Smooth muscle cell (in vitro differentiated cells): Measurements from ENCODE around the gene CLIC3. TPM values are rescaled to one million over a fixed set of nuclear protein-coding genes. Genes with fewer than 3 reads are reported as not detected.
"Not testable (repeated sequence)": the region's sequence is repeated elsewhere in the genome, so short reads cannot be mapped to it uniquely, and the experiment has no call there.

Experiments used
- DNase-seq: peaks from one replicate; lab custom pipeline; 2025; ENCODE audit not compliant: unreplicated experiment; lab: John Stamatoyannopoulos, UW
- H2AFZ ChIP-seq: fragments of 200-600 bp; sonication (generic); 2 replicates; pipeline ENCODE4 v1.6.0; 2016; ENCODE audit warnings: antibody characterized with exemption, low read depth, mild to moderate bottlenecking
- H3F3A ChIP-seq: fragments of 200-600 bp; sonication (generic); 2 replicates; pipeline ENCODE4 v1.6.0; 2017; ENCODE audit warnings: antibody characterized with exemption, low read depth
- H3K27ac ChIP-seq: fragments of 200-600 bp; sonication (generic); 2 replicates; pipeline ENCODE4 v1.5.1; 2016; ENCODE audit warnings: low read depth, mild to moderate bottlenecking
- H3K27me3 ChIP-seq: fragments of 200-600 bp; sonication (generic); 2 replicates; pipeline ENCODE4 v1.6.1; 2016; ENCODE audit warnings: low read depth, mild to moderate bottlenecking
- H3K36me3 ChIP-seq: fragments of 200-600 bp; sonication (generic); 2 replicates; pipeline ENCODE4 v1.5.1; 2016; ENCODE audit warnings: low read depth
- H3K4me1 ChIP-seq: fragments of 200-600 bp; sonication (generic); 2 replicates; pipeline ENCODE4 v1.5.1; 2016; ENCODE audit warnings: low read depth
- H3K4me2 ChIP-seq: fragments of 200-600 bp; sonication (generic); 2 replicates; pipeline ENCODE4 v1.6.0; 2016; ENCODE audit warnings: mild to moderate bottlenecking
- H3K4me3 ChIP-seq: fragments of 200-600 bp; sonication (generic); 2 replicates; pipeline ENCODE4 v1.5.1; 2016; ENCODE audit warnings: mild to moderate bottlenecking
- H3K79me2 ChIP-seq: fragments of 200-600 bp; sonication (generic); 2 replicates; pipeline ENCODE4 v1.6.0; 2016; ENCODE audit warnings: low read depth, mild to moderate bottlenecking
- H3K9ac ChIP-seq: fragments of 200-600 bp; sonication (generic); 2 replicates; pipeline ENCODE4 v1.6.0; 2016; ENCODE audit warnings: low read depth
- H3K9me3 ChIP-seq: fragments of 200-600 bp; sonication (generic); replicated peaks from 2 replicates; pipeline ENCODE4 v1.5.1; 2016; ENCODE audit warnings: low read depth
- H4K20me1 ChIP-seq: fragments of 200-600 bp; sonication (generic); 2 replicates; pipeline ENCODE4 v1.6.0; 2016; ENCODE audit warnings: low read depth
- CTCF ChIP-seq: fragments of 200-600 bp; sonication (generic); IDR thresholded peaks from 2 replicates; pipeline ENCODE4 v1.5.1; 2017; ENCODE audit warnings: borderline replicate concordance, mild to moderate bottlenecking, antibody characterized with exemption; ENCODE audit not compliant: insufficient read depth, poor library complexity, severe bottlenecking
- WGBS: methylation state at CpG from one replicate; pipeline ENCODE4 v1.1.7; 2016; ENCODE audit warnings: low lambda C conversion rate; 5-methylcytosine and 5-hydroxymethylcytosine counted together
- polyA plus RNA-seq: library from polyadenylated mRNA; unstranded; fragments of >200 nt; fragmentation: Nextera tagmentation; extraction: Ambion mirVana; gene quantifications from 2 replicates; pipeline ENCODE4 v1.2.1, GENCODE V29; 2016
- total RNA-seq: library from RNA; depleted of rRNA; stranded (reverse); fragments of >200 nt; gene quantifications from 2 replicates; pipeline ENCODE4 v1.2.3, GENCODE V29; 2014

Gene CLIC3
- total and polyA plus RNA-seq, 2 experiments from 2014 or later = 36.8 to 43.9 TPM

GRCh38 chr9:137034039-137034708, 37.8 kb upstream of the CLIC3 start:
- Histone ChIP-seq H4K20me1 (no peaks in the 10 kb centered on the region), H3K9ac (no peak overlapping the region), H3K4me3 (no peak overlapping the region), H3F3A (no peaks in the 10 kb centered on the region), H3K27ac (no peak overlapping the region), H3K27me3 (no peaks in the 10 kb centered on the region), H3K4me2 (no peak overlapping the region), H2AFZ (no peak overlapping the region), H3K4me1 (peaks cover 1% of the 10 kb centered on the region), H3K9me3 (no peaks in the 10 kb centered on the region), H3K36me3 (no peaks in the 10 kb centered on the region), H3K79me2 (no peaks in the 10 kb centered on the region)
- no peak for TF ChIP-seq CTCF
- 90% methylated on average over 12 of the region's 15 CpGs for WGBS
- DNase-seq = no peak

- not testable (repeated sequence) for DNase-seq, H3K4me2 ChIP-seq, H3K9ac ChIP-seq, H3F3A ChIP-seq, H2AFZ ChIP-seq, H3K4me3 ChIP-seq, H3K4me1 ChIP-seq, H3K27me3 ChIP-seq, H3K9me3 ChIP-seq, H3K79me2 ChIP-seq, H3K36me3 ChIP-seq, H3K27ac ChIP-seq, H4K20me1 ChIP-seq
- WGBS = 92% methylated on average over 5 of the region's 5 CpGs
Observed at GRCh38 chr9:137033481-137033880, 37.1 kb upstream of the CLIC3 start.

GRCh38 chr9:137032858-137033257, 36.5 kb upstream of the CLIC3 start:
- Histone ChIP-seq H3K79me2 (no peaks in the 10 kb centered on the region), H3K4me3 (no peak overlapping the region), H3K27ac (no peak overlapping the region), H3K9me3 (no peaks in the 10 kb centered on the region), H3K36me3 (no peaks in the 10 kb centered on the region), H3K27me3 (no peaks in the 10 kb centered on the region), H3F3A (no peaks in the 10 kb centered on the region), H4K20me1 (no peaks in the 10 kb centered on the region), H3K4me2 (no peak overlapping the region), H3K4me1 (peaks cover 9% of the 10 kb centered on the region), H3K9ac (no peak overlapping the region), H2AFZ (no peak overlapping the region)
- DNase-seq = no peak
- whole genome bisulfite sequencing = 93% methylated on average over 10 of the region's 10 CpGs
- TF ChIP-seq CTCF = no peak

GRCh38 chr9:137031904-137032640, 35.7 kb upstream of the CLIC3 start, which contains the start of gene FUT7:
TSS of gene FUT7 (minus strand) at chr9:137032088. CDS start at chr9:137031991, 97 bp downstream.
- Histone ChIP-seq H3K27ac (no peak within 1 kb of the TSS), H3K36me3 (no peaks in the 10 kb centered on the region), H2AFZ (no peak within 1 kb of the TSS), H3K27me3 (no peaks in the 10 kb centered on the region), H3K4me2 (no peak within 1 kb of the TSS), H3F3A (no peaks in the 10 kb centered on the region), H3K79me2 (no peaks in the 10 kb centered on the region), H3K4me1 (peaks cover 14% of the 10 kb centered on the region), H3K9me3 (no peaks in the 10 kb centered on the region), H4K20me1 (no peaks in the 10 kb centered on the region), H3K9ac (no peak within 1 kb of the TSS), H3K4me3 (no peak within 1 kb of the TSS)
- TF ChIP-seq CTCF = no peak
- DNase-seq = no peak
- 73% methylated on average over 13 of the region's 16 CpGs for WGBS
